Psoas muscle (tissue), 8 donors: ENCODE measurements around the gene FGFBP2. TPM values are rescaled to one million over a fixed set of nuclear protein-coding genes. Genes with fewer than 3 reads are reported as not detected.

Source experiments
- ATAC-seq, 4 donors: fragments of 200-7000 bp; cut with Tn5 transposase; one replicate each; pipeline ENCODE4 v1.9.1; 2020; ENCODE audit warnings: moderate library complexity in 3 of 4, mild to moderate bottlenecking in 2 of 4
- DNase-seq, 2 donors: peaks; one replicate each; pipeline ENCODE4 v3.0.0-alpha.2; 2020
- H3K27ac ChIP-seq: fragments of 200-600 bp; one replicate; pipeline ENCODE4 v1.8.0; 2022
- H3K27me3 ChIP-seq, 3 donors: fragments of 200-600 bp in 1 of 3; one replicate each; pipeline versions ENCODE4 v1.6.1 to v1.8.0; 2013 to 2022; ENCODE audit warnings: low read length in 2 of 3, mild to moderate bottlenecking in 2 of 3, moderate library complexity in 1 of 3; ENCODE audit not compliant: insufficient read depth in 3 of 3
- H3K36me3 ChIP-seq, 2 donors: fragments of 200-600 bp in 1 of 2; one replicate each; pipeline versions ENCODE4 v1.6.1 to v1.8.0; 2013 to 2022; ENCODE audit warnings: low read depth in 1 of 2, mild to moderate bottlenecking in 1 of 2, moderate library complexity in 1 of 2; ENCODE audit not compliant: insufficient read depth in 1 of 2
- H3K4me1 ChIP-seq: fragments of 200-600 bp; one replicate; pipeline ENCODE4 v1.8.0; 2022
- H3K4me3 ChIP-seq: fragments of 200-600 bp; one replicate; pipeline ENCODE4 v1.8.0; 2022; ENCODE audit warnings: mild to moderate bottlenecking
- H3K9me3 ChIP-seq: fragments of 200-600 bp; one replicate; pipeline ENCODE4 v1.8.0; 2022
- WGBS, 3 donors: extraction: QIAGEN DNeasy Blood & Tissue Kit; methylation state at CpG; one replicate each; pipeline versions ENCODE4 v1.1.6 to v1.1.7; 2013; 5-methylcytosine and 5-hydroxymethylcytosine counted together
- intact Hi-C, 2 donors: fragments of 100-400 bp; cut with DNase I; formaldehyde crosslinking; loops; one replicate each; pipeline versions ENCODE4 v1.11.0 to v1.14.2; 2022
- polyA plus RNA-seq, 3 donors: library from polyadenylated mRNA; stranded (reverse); fragments of 200-250 nt; gene quantifications; one replicate each; pipeline ENCODE4 v1.2.3, GENCODE V29; 2013
- total RNA-seq, 4 donors: library from RNA; stranded (reverse); fragmentation: NEBNext Ultra II Directional in 2 of 4; extraction: Animal tissue kit (Norgen Biotek cat#: 25700) in 2 of 4; gene quantifications; one replicate each; pipeline versions ENCODE4 v1.2.1 to v1.2.4, GENCODE V29; 2021 to 2023
- TF ChIP-seq, protein P1 (sequence below): fragments of 200-600 bp; IDR thresholded peaks from one replicate; pipeline ENCODE4 v1.8.0; 2022; ENCODE audit warnings: antibody characterized with exemption
- donor health status: healthy with polysubstance abuse.
- donor health status: DM: no; HTN: no; CAD: no; lungs with moderate emphysema.
- donor health status: Bipolar disorder and iron deficiency.
- donor health status: healthy.
- donor health status: DM: yes; HTN: yes; CAD: no.
- donor health status: DM: no; HTN: no; CAD: no.
- donor health status: DM: no; HTN: no; CAD: no.
- donor health status: DM: yes; HTN: yes; CAD: no.

The FGFBP2 gene
- total and polyA plus RNA-seq, 7 donors = 0.18 to 1.4 (median 0.37) TPM

DNA sequence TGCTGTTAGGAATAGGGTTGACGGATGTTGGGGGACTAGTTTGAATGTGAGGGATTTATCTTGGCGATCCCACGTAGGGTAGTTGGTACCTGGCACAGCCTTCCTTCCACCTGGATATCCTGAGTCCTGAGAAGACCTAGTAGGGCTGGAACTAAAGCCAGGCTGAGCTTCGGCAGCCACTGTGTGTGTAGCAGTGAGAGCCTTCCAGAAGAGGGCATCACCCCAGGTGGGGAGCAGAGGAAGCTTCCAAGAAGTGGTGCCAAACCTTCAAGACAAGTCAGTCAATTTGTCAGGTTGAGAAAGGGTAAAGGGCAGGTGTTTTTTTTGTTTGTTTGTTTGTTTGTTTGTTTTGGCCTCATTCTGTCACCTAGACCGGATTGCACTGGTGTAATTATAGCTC lies 1.2 kb upstream of the FGFBP2 start:
- no peaks in the 10 kb centered on the region for H3K36me3 ChIP-seq
- ATAC-seq = no peak
- H3K27me3 ChIP-seq = no peaks in the 10 kb centered on the region
- WGBS, 3 donors = 55 to 72% (median 64%) methylated on average over 5 of the region's 5 CpGs
- DNase-seq = no peak
- TF ChIP-seq, protein P1, sequence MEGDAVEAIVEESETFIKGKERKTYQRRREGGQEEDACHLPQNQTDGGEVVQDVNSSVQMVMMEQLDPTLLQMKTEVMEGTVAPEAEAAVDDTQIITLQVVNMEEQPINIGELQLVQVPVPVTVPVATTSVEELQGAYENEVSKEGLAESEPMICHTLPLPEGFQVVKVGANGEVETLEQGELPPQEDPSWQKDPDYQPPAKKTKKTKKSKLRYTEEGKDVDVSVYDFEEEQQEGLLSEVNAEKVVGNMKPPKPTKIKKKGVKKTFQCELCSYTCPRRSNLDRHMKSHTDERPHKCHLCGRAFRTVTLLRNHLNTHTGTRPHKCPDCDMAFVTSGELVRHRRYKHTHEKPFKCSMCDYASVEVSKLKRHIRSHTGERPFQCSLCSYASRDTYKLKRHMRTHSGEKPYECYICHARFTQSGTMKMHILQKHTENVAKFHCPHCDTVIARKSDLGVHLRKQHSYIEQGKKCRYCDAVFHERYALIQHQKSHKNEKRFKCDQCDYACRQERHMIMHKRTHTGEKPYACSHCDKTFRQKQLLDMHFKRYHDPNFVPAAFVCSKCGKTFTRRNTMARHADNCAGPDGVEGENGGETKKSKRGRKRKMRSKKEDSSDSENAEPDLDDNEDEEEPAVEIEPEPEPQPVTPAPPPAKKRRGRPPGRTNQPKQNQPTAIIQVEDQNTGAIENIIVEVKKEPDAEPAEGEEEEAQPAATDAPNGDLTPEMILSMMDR = no peak
- no peaks in the 10 kb centered on the region for H3K9me3 ChIP-seq
- H3K4me1 ChIP-seq = peaks cover 9% of the 10 kb centered on the region
- no peak overlapping the region for H3K27ac ChIP-seq
- no peak overlapping the region for H3K4me3 ChIP-seq
- intact Hi-C loops = no loop called here

GRCh38 chr4:15963576-15963975 lies 601 bp upstream of the FGFBP2 start:
- TF ChIP-seq, protein P1 = no peak
- H3K27ac ChIP-seq = no peak overlapping the region
- H3K4me3 ChIP-seq = no peak overlapping the region
- H3K36me3 ChIP-seq = no peaks in the 10 kb centered on the region
- H3K9me3 ChIP-seq = no peaks in the 10 kb centered on the region
- 55 to 68% (median 66%) methylated on average over 4 of the region's 4 CpGs for WGBS, 3 donors
- peaks cover 9% of the 10 kb centered on the region for H3K4me1 ChIP-seq
- ATAC-seq (no peak), DNase-seq (no peak)
- no peaks in the 10 kb centered on the region for H3K27me3 ChIP-seq
- intact Hi-C loops = no loop called here

- peaks cover 9% of the 10 kb centered on the region for H3K4me1 ChIP-seq
- TF ChIP-seq, protein P1 = no peak
- no peak overlapping the region for H3K27ac ChIP-seq
- H3K36me3 ChIP-seq = no peaks in the 10 kb centered on the region
- 67 to 74% (median 70%) methylated on average over 16 of the region's 16 CpGs for WGBS, 3 donors
- H3K27me3 ChIP-seq = no peaks in the 10 kb centered on the region
- no peak for DNase-seq
- no peaks in the 10 kb centered on the region for H3K9me3 ChIP-seq
- H3K4me3 ChIP-seq = no peak overlapping the region
- intact Hi-C loops = no loop called here
- peak in 3 of 4 donors; percentile 70 to 88 (median 78) for ATAC-seq
These were observed 1.0 kb downstream of the FGFBP2 start for GRCh38 chr4:15961781-15962510.

DNA sequence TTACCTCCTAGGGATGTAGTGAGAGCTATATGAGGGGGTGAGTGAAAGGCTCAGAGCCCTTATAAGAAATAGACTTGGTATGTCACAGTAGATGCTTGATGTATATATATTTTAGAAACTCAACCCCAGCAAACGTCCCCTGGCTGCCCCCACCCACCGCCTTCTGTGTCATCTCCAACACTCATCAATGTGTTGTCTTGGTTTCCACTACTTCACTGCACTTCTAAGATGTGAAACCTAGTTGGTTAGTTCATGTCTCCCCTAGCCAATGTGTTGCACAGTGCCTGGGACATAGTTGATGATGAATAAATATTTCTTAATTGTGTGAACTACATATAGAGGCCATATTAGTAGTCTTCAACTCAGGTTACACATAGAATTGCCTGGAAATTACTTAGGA lies 4.4 kb downstream of the FGFBP2 start:
- intact Hi-C loops = loop anchor here (5.0 kb wide), 3 partner anchors 151 to 476 kb away; no protein-coding TSS in a partner anchor
- ATAC-seq (no peak), DNase-seq (no peak)
- TF ChIP-seq, protein P1 = no peak
- Histone ChIP-seq H3K4me3 (no peak overlapping the region), H3K27ac (no peak overlapping the region), H3K36me3 (no peaks in the 10 kb centered on the region), H3K27me3 (no peaks in the 10 kb centered on the region), H3K9me3 (no peaks in the 10 kb centered on the region), H3K4me1 (peaks cover 9% of the 10 kb centered on the region)
- WGBS, 3 donors = 86 to 88% (median 87%) methylated on average over 2 of the region's 2 CpGs
